ENCODE results near the gene SCGB1C1.

The SCGB1C1 gene

DNA sequence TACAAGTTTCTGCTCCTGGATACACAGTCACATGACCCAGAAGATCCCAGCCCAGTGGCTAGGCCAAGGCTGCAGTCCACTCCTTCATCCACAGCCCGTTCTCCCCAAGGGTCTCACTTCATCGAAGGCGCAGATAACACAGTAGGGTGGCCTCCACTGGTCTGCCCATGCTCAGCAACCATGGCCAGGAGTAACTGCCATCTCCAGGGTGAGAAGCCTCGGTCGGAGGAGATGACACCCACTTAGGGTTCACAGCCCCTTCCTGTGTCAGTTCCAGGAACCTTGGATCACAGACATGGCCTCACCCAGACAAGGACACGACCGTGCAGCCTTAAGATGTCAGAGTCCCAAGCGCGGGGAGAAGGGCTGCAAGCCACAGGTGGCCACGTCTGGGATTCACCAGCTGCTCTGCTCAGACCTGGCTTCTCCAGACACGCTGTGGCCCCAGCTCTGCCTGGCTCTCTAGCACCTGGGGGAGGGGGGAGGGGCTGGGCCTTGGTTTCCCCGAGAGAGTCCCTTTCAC, 11.8 kb downstream of the SCGB1C1 start:
- H3K4me2 ChIP-seq (ENCODE audit: low read depth, low read length, poor library complexity, severe bottlenecking) = peak overlapping the region; percentile 9

DNA sequence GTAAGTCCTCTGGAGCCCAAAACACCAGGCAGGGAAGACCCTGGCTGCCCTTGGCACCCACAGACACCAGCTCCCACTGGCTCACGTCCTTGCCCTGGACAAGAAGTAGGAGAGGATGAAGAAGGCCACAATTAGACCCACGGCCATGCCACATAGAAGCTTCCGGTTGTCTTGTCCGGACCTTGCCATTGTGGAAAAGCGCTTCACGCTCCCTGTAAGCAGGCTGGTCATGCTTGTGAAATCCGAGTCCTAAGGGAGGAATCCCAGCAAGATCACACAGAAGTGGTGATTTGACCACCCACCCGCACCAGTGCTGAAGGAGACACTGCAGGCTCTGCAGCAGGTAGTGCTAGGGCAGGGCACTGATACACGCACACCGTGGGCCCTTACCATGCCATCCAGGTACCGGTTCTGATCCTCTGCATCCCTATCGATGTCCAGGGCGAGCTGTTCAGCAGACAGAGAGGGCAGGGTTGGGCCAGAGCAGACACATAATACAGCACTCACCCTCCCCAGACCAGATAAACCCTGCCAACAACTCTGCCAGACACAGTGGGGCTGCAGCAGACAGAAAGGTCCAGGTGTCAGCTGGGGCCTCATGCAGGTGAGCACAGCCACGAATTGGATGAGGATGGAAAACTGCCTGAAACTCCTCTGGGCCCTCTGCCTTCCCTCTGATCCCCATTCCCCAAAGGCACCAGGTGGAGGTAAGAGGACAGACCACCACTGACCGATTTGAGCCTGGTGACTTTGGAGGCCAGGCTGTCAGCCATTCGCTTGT, 12.5 kb downstream of the SCGB1C1 start:
- Histone ChIP-seq H3K4me3 (ENCODE audit: low read length, poor library complexity, severe bottlenecking) (peak overlapping the region; percentile 98), H3K4me1 (ENCODE audit: insufficient read depth, low read length, poor library complexity, severe bottlenecking) (peaks cover 53% of the 10 kb centered on the region), H3K79me2 (ENCODE audit: insufficient read depth, low read length) (peaks cover 50% of the 10 kb centered on the region), H3K27me3 (ENCODE audit: insufficient read depth, low read length, poor library complexity, severe bottlenecking) (no peaks in the 10 kb centered on the region), H4K20me1 (ENCODE audit: insufficient read depth, low read length, poor library complexity, severe bottlenecking) (peaks cover 28% of the 10 kb centered on the region), H3K4me2 (ENCODE audit: low read depth, low read length, poor library complexity, severe bottlenecking) (peak overlapping the region; percentile 78), H3K36me3 (ENCODE audit: insufficient read depth, low read length) (peaks cover 3% of the 10 kb centered on the region; the same call in 1 of the 2 replicates), H2AFZ (ENCODE audit: low read length) (no peak overlapping the region), H3K9me2 (replicated peaks; ENCODE audit: low read depth, low read length) (no peaks in the 10 kb centered on the region), H3K9me3 (ENCODE audit: insufficient read depth, low read depth, low read length) (no peaks in the 10 kb centered on the region), H3K9ac (ENCODE audit: low read depth, low read length, poor library complexity, severe bottlenecking) (peak overlapping the region; percentile 99), H3F3A (ENCODE audit: low read depth) (peaks cover 5% of the 10 kb centered on the region)
- TF ChIP-seq, protein P1, sequence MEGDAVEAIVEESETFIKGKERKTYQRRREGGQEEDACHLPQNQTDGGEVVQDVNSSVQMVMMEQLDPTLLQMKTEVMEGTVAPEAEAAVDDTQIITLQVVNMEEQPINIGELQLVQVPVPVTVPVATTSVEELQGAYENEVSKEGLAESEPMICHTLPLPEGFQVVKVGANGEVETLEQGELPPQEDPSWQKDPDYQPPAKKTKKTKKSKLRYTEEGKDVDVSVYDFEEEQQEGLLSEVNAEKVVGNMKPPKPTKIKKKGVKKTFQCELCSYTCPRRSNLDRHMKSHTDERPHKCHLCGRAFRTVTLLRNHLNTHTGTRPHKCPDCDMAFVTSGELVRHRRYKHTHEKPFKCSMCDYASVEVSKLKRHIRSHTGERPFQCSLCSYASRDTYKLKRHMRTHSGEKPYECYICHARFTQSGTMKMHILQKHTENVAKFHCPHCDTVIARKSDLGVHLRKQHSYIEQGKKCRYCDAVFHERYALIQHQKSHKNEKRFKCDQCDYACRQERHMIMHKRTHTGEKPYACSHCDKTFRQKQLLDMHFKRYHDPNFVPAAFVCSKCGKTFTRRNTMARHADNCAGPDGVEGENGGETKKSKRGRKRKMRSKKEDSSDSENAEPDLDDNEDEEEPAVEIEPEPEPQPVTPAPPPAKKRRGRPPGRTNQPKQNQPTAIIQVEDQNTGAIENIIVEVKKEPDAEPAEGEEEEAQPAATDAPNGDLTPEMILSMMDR (conservative IDR thresholded peaks at IDR 0.05; ENCODE audit: low read length) = no peak
- no peak for TF ChIP-seq EZH2phosphoT487 (IDR thresholded peaks at IDR 0.05; ENCODE audit: borderline replicate concordance)

More for the DNA sequence above, 11.8 kb downstream of the SCGB1C1 start:
- peaks cover 5% of the 10 kb centered on the region for H3F3A ChIP-seq (ENCODE audit: low read depth)
- H3K4me1 ChIP-seq (ENCODE audit: insufficient read depth, low read length, poor library complexity, severe bottlenecking) = peaks cover 46% of the 10 kb centered on the region
- no peak overlapping the region for H2AFZ ChIP-seq (ENCODE audit: low read length)
- TF ChIP-seq, protein P1 (conservative IDR thresholded peaks at IDR 0.05; ENCODE audit: low read length) = no peak
- no peak for TF ChIP-seq EZH2phosphoT487 (IDR thresholded peaks at IDR 0.05; ENCODE audit: borderline replicate concordance)
- H3K9ac ChIP-seq (ENCODE audit: low read depth, low read length, poor library complexity, severe bottlenecking) = no peak overlapping the region
- peaks cover 42% of the 10 kb centered on the region for H3K79me2 ChIP-seq (ENCODE audit: insufficient read depth, low read length)
- H3K27me3 ChIP-seq (ENCODE audit: insufficient read depth, low read length, poor library complexity, severe bottlenecking) = no peaks in the 10 kb centered on the region
- H3K36me3 ChIP-seq (ENCODE audit: insufficient read depth, low read length) = no peaks in the 10 kb centered on the region
- H4K20me1 ChIP-seq (ENCODE audit: insufficient read depth, low read length, poor library complexity, severe bottlenecking) = peaks cover 20% of the 10 kb centered on the region
- no peak overlapping the region for H3K4me3 ChIP-seq (ENCODE audit: low read length, poor library complexity, severe bottlenecking)
- H3K9me3 ChIP-seq (ENCODE audit: insufficient read depth, low read depth, low read length) = no peaks in the 10 kb centered on the region
- no peaks in the 10 kb centered on the region for H3K9me2 ChIP-seq (replicated peaks; ENCODE audit: low read depth, low read length)

DNA sequence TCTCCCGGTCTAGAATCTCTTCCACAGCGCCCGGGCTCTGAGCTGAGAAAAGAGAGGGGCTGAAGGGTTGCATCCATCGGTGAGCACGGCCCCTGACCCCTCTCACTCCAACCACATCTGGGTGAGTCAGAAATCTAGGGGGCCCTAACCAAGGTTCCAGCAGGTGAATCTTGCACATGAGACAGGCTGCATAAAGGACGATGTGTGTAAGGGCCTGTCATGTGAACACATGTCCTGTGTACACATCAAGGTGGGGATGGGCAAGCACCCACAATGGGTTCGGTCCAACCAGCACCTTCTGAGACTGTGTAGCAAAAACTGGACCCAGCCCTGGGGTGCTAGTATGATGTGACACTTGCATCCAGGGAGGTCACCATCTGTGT, 13.1 kb downstream of the SCGB1C1 start:
- Histone ChIP-seq H3K4me3 (ENCODE audit: low read length, poor library complexity, severe bottlenecking) (peak overlapping the region; percentile 98), H3K9ac (ENCODE audit: low read depth, low read length, poor library complexity, severe bottlenecking) (peak overlapping the region; percentile 99), H3K4me1 (ENCODE audit: insufficient read depth, low read length, poor library complexity, severe bottlenecking) (peaks cover 59% of the 10 kb centered on the region), H3K9me2 (replicated peaks; ENCODE audit: low read depth, low read length) (no peaks in the 10 kb centered on the region), H3K36me3 (ENCODE audit: insufficient read depth, low read length) (peaks cover 7% of the 10 kb centered on the region; the same call in 1 of the 2 replicates), H3K9me3 (ENCODE audit: insufficient read depth, low read depth, low read length) (no peaks in the 10 kb centered on the region), H3K4me2 (ENCODE audit: low read depth, low read length, poor library complexity, severe bottlenecking) (peak overlapping the region; percentile 78), H4K20me1 (ENCODE audit: insufficient read depth, low read length, poor library complexity, severe bottlenecking) (peaks cover 34% of the 10 kb centered on the region), H3F3A (ENCODE audit: low read depth) (peaks cover 5% of the 10 kb centered on the region), H3K79me2 (ENCODE audit: insufficient read depth, low read length) (peaks cover 56% of the 10 kb centered on the region), H2AFZ (ENCODE audit: low read length) (no peak overlapping the region), H3K27me3 (ENCODE audit: insufficient read depth, low read length, poor library complexity, severe bottlenecking) (no peaks in the 10 kb centered on the region)
- TF ChIP-seq, protein P1 (conservative IDR thresholded peaks at IDR 0.05; ENCODE audit: low read length) = no peak
- TF ChIP-seq EZH2phosphoT487 (IDR thresholded peaks at IDR 0.05; ENCODE audit: borderline replicate concordance) = no peak

Measured in Loucy (cell line).